ENCODE data around the gene RAB1B.

Gene RAB1B

GRCh38 chr11:66225066-66225465 lies 43.4 kb upstream of the RAB1B start:
- Histone ChIP-seq H3K4me1 (ENCODE audit: low read length) (peaks cover 33% of the 10 kb centered on the region), H3K27ac (ENCODE audit: low read length) (no peak overlapping the region), H2AFZ (ENCODE audit: low read depth, low read length) (no peak overlapping the region), H3K27me3 (ENCODE audit: low read depth, low read length) (no peaks in the 10 kb centered on the region), H3K9me3 (ENCODE audit: insufficient read depth, low read length) (no peaks in the 10 kb centered on the region), H3K4me3 (ENCODE audit: low read length) (no peak overlapping the region), H3K36me3 (replicated peaks; ENCODE audit: low read depth, low read length) (no peaks in the 10 kb centered on the region), H3K9ac (ENCODE audit: low read length) (no peak overlapping the region), H4K20me1 (ENCODE audit: insufficient read depth, low read length) (no peaks in the 10 kb centered on the region), H3K79me2 (ENCODE audit: low read length) (no peaks in the 10 kb centered on the region), H3K4me2 (ENCODE audit: low read length) (no peak overlapping the region)
- TF ChIP-seq, protein P1, sequence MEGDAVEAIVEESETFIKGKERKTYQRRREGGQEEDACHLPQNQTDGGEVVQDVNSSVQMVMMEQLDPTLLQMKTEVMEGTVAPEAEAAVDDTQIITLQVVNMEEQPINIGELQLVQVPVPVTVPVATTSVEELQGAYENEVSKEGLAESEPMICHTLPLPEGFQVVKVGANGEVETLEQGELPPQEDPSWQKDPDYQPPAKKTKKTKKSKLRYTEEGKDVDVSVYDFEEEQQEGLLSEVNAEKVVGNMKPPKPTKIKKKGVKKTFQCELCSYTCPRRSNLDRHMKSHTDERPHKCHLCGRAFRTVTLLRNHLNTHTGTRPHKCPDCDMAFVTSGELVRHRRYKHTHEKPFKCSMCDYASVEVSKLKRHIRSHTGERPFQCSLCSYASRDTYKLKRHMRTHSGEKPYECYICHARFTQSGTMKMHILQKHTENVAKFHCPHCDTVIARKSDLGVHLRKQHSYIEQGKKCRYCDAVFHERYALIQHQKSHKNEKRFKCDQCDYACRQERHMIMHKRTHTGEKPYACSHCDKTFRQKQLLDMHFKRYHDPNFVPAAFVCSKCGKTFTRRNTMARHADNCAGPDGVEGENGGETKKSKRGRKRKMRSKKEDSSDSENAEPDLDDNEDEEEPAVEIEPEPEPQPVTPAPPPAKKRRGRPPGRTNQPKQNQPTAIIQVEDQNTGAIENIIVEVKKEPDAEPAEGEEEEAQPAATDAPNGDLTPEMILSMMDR (IDR thresholded peaks at IDR 0.05; ENCODE audit: low read depth, low read length): no peak
- TF ChIP-seq EZH2phosphoT487 (IDR thresholded peaks at IDR 0.05; ENCODE audit: low read depth): no peak

- Histone ChIP-seq H2AFZ (ENCODE audit: low read depth, low read length) (no peak overlapping the region), H4K20me1 (ENCODE audit: insufficient read depth, low read length) (no peaks in the 10 kb centered on the region)
Observed at GRCh38 chr11:66226101-66226500, 42.3 kb upstream of the RAB1B start.

DNA sequence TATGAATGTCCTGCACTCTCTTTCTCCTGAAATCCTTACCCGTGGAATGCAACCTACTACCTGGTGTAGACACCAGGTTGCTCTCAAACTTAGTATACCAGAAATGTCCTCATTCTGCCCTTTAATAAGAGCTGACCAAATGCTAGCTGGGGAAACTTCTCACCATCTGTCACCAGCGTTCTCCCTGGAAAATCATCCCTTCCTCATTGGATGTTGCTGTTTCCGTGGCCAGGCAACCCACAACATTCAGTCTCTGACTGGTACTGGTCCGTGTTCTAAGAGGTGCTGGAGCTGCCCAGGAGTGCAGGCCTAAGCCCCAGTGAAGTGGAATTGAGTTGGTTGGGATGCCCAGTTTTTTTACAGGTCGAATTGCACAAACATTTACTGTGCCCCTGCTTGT lies 40.7 kb upstream of the RAB1B start:
- H3K4me2 ChIP-seq (ENCODE audit: low read length): no peak overlapping the region
- no peaks in the 10 kb centered on the region for H3K27me3 ChIP-seq (ENCODE audit: low read depth, low read length)
- no peaks in the 10 kb centered on the region for H3K36me3 ChIP-seq (replicated peaks; ENCODE audit: low read depth, low read length)
- H2AFZ ChIP-seq (ENCODE audit: low read depth, low read length): no peak overlapping the region
- no peaks in the 10 kb centered on the region for H3K79me2 ChIP-seq (ENCODE audit: low read length)
- H3K4me1 ChIP-seq (ENCODE audit: low read length): peaks cover 16% of the 10 kb centered on the region
- H3K27ac ChIP-seq (ENCODE audit: low read length): no peak overlapping the region
- no peaks in the 10 kb centered on the region for H4K20me1 ChIP-seq (ENCODE audit: insufficient read depth, low read length)
- H3K9ac ChIP-seq (ENCODE audit: low read length): no peak overlapping the region
- no peak overlapping the region for H3K4me3 ChIP-seq (ENCODE audit: low read length)
- no peak for TF ChIP-seq EZH2phosphoT487 (IDR thresholded peaks at IDR 0.05; ENCODE audit: low read depth)
- TF ChIP-seq, protein P1 (IDR thresholded peaks at IDR 0.05; ENCODE audit: low read depth, low read length): no peak
- no peaks in the 10 kb centered on the region for H3K9me3 ChIP-seq (ENCODE audit: insufficient read depth, low read length)

More at GRCh38 chr11:66226101-66226500, 42.3 kb upstream of the RAB1B start:
- Histone ChIP-seq H3K9me3 (ENCODE audit: insufficient read depth, low read length) (no peaks in the 10 kb centered on the region), H3K4me1 (ENCODE audit: low read length) (peaks cover 30% of the 10 kb centered on the region), H3K27me3 (ENCODE audit: low read depth, low read length) (no peaks in the 10 kb centered on the region), H3K9ac (ENCODE audit: low read length) (no peak overlapping the region), H3K36me3 (replicated peaks; ENCODE audit: low read depth, low read length) (no peaks in the 10 kb centered on the region), H3K27ac (ENCODE audit: low read length) (no peak overlapping the region), H3K4me3 (ENCODE audit: low read length) (no peak overlapping the region), H3K79me2 (ENCODE audit: low read length) (no peaks in the 10 kb centered on the region), H3K4me2 (ENCODE audit: low read length) (peak overlapping the region; percentile 25)
- no peak for TF ChIP-seq EZH2phosphoT487 (IDR thresholded peaks at IDR 0.05; ENCODE audit: low read depth)
- TF ChIP-seq, protein P1 (IDR thresholded peaks at IDR 0.05; ENCODE audit: low read depth, low read length): no peak

DNA sequence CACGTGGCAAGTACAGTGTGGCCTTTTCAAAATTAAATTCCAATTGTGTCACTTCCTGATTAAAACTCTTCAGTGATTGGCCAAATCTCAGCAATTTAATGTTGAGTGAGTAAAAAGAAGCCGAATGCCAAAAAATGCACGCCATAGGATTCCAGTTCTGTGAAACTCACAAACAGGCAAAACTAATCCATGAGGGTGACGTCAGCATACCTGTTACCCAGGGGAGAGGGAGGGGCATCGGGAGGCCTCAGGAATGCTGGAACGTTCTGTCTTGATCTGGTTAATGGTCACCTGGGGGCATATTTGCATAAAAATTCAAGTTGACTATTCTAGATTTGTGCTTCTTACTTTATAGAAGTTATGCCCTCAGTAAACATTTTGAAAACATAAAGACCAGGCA lies 39.9 kb upstream of the RAB1B start:
- Histone ChIP-seq H3K36me3 (replicated peaks; ENCODE audit: low read depth, low read length) (no peaks in the 10 kb centered on the region), H3K4me3 (ENCODE audit: low read length) (no peak overlapping the region), H4K20me1 (ENCODE audit: insufficient read depth, low read length) (no peaks in the 10 kb centered on the region), H3K9ac (ENCODE audit: low read length) (no peak overlapping the region), H3K27ac (ENCODE audit: low read length) (no peak overlapping the region), H3K27me3 (ENCODE audit: low read depth, low read length) (no peaks in the 10 kb centered on the region), H3K4me2 (ENCODE audit: low read length) (no peak overlapping the region), H3K9me3 (ENCODE audit: insufficient read depth, low read length) (no peaks in the 10 kb centered on the region), H3K4me1 (ENCODE audit: low read length) (peaks cover 12% of the 10 kb centered on the region), H2AFZ (ENCODE audit: low read depth, low read length) (no peak overlapping the region), H3K79me2 (ENCODE audit: low read length) (no peaks in the 10 kb centered on the region)
- TF ChIP-seq, protein P1 (IDR thresholded peaks at IDR 0.05; ENCODE audit: low read depth, low read length): no peak
- TF ChIP-seq EZH2phosphoT487 (IDR thresholded peaks at IDR 0.05; ENCODE audit: low read depth): no peak
